ENCODE results near the gene TRAM2. TPM values are rescaled to one million over a fixed set of nuclear protein-coding genes. Genes with fewer than 3 reads are reported as not detected.

Gene TRAM2
- total RNA-seq, 1 experiment from 2014 or later = 21.2 TPM

- H3K27ac Mint-ChIP-seq = no peak overlapping the region
Observed at GRCh38 chr6:52596371-52597028, 19.6 kb upstream of the TRAM2 start.

More at GRCh38 chr6:52596371-52597028, 19.6 kb upstream of the TRAM2 start:
- Histone ChIP-seq H2BK12ac (ENCODE audit: insufficient read length, low read depth, low read length) (no peak overlapping the region), H3K23ac (ENCODE audit: insufficient read length, low read depth, low read length) (no peak overlapping the region), H3K9me3 (ENCODE audit: control insufficient read depth, low read depth, low read length) (no peaks in the 10 kb centered on the region), H3K9ac (ENCODE audit: extremely low read depth, insufficient read length, low read length) (no peak overlapping the region), H2AFZ (ENCODE audit: low read length) (no peak overlapping the region), H4K5ac (ENCODE audit: insufficient read length, low read depth, low read length) (no peak overlapping the region), H2BK15ac (ENCODE audit: low read depth, low read length) (no peak overlapping the region), H4K91ac (ENCODE audit: insufficient read length, low read depth, low read length) (no peak overlapping the region), H3K4me2 (ENCODE audit: insufficient read depth, insufficient read length, low read length) (no peak overlapping the region), H3K4me1 (ENCODE audit: insufficient read depth, low read length) (no peaks in the 10 kb centered on the region), H3K79me1 (ENCODE audit: insufficient read depth, low read depth, low read length, poor library complexity, severe bottlenecking) (no peaks in the 10 kb centered on the region), H2BK120ac (ENCODE audit: low read depth, low read length, poor library complexity, severe bottlenecking) (no peak overlapping the region), H3K4ac (ENCODE audit: low read depth, low read length) (no peak overlapping the region), H3K27me3 (ENCODE audit: insufficient read depth, low read length) (no peaks in the 10 kb centered on the region; the same call in 1 of the 2 replicates), H3K56ac (ENCODE audit: insufficient read length, low read depth, low read length) (no peak overlapping the region), H3K18ac (ENCODE audit: insufficient read length, low read depth, low read length) (no peak overlapping the region), H3T11ph (ENCODE audit: low read length) (no peak overlapping the region), H2BK20ac (ENCODE audit: low read depth, low read length, poor library complexity, severe bottlenecking) (no peak overlapping the region), H3K23me2 (ENCODE audit: insufficient read length, low read depth, low read length, poor library complexity, severe bottlenecking) (no peaks in the 10 kb centered on the region), H3K14ac (ENCODE audit: insufficient read depth, low read length) (no peak overlapping the region), H3K27ac (ENCODE audit: insufficient read length, low read depth, low read length) (no peak overlapping the region), H4K8ac (replicated peaks; ENCODE audit: insufficient read length, low read depth, low read length) (no peak overlapping the region), H3K79me2 (ENCODE audit: insufficient read depth, low read length) (no peaks in the 10 kb centered on the region), H2BK5ac (ENCODE audit: insufficient read length, low read length) (no peak overlapping the region), H2AK5ac (ENCODE audit: insufficient read length, low read length) (no peak overlapping the region), H4K20me1 (ENCODE audit: control insufficient read depth, insufficient read depth, insufficient read length) (no peaks in the 10 kb centered on the region)
- no peak for TF ChIP-seq CTCF (conservative IDR thresholded peaks at IDR 0.05)
- H3K36me3 Mint-ChIP-seq (ENCODE audit: insufficient read depth in 1 of 3, low read depth in 3 of 3) = no peaks in the 10 kb centered on the region
- H3K27me3 Mint-ChIP-seq (ENCODE audit: low read depth) = no peaks in the 10 kb centered on the region; the same call in 1 of the 2 replicates
- WGBS (ENCODE audit: extremely low coverage, insufficient read length, low lambda C conversion rate) = no CpG with 5 or more reads among the region's 2 CpGs
- H3K9me3 Mint-ChIP-seq = no peaks in the 10 kb centered on the region
- H3K4me3 Mint-ChIP-seq = no peak overlapping the region
- H3K4me1 Mint-ChIP-seq = peaks cover 25 to 28% of the 10 kb centered on the region in 2 experiments
- DNase-seq = no peak

Data from H9 (cell line).